HEK293 (cell line): ENCODE results near the gene GRID2.

Experiments
- CTCF ChIA-PET: fragments of 350-600 bp; formaldehyde crosslinking; extraction: SDS; loops from one replicate; lab custom pipeline; 2021; ENCODE audit warnings: antibody characterized with exemption; lab: Yijun Ruan, JAX
- POLR2A ChIA-PET: fragments of 300-600 bp; formaldehyde crosslinking; extraction: SDS; loops from one replicate; lab custom pipeline; 2020; ENCODE audit warnings: antibody characterized with exemption, inconsistent platforms; lab: Yijun Ruan, JAX
- H3K27ac ChIP-seq: fragments of 200-500 bp; sonication (Bioruptor generic); 2 replicates; pipeline ENCODE4 v1.5.1; 2014; ENCODE audit warnings: low read depth, low read length, control low read depth, inconsistent platforms; ENCODE audit errors: extremely low read depth
- H3K36me3 ChIP-seq, 2 experiments: fragments of 200-500 bp in 1 of 2; sonication (Bioruptor generic) in 1 of 2; 1 replicate in 1 of 2; 2 replicates in 1 of 2; pipeline ENCODE4 v1.5.1; 2014 to 2017; ENCODE audit warnings: inconsistent platforms in 2 of 2, low read length in 2 of 2; ENCODE audit not compliant: control insufficient read depth in 2 of 2, insufficient read depth in 1 of 2
- H3K4me1 ChIP-seq: fragments of 200-500 bp; sonication (Bioruptor generic); 2 replicates; pipeline ENCODE4 v1.5.1; 2014; ENCODE audit warnings: mild to moderate bottlenecking, low read length, inconsistent platforms; ENCODE audit not compliant: control insufficient read depth, insufficient read depth
- H3K4me3 ChIP-seq: 2 replicates; pipeline ENCODE4 v1.5.1; 2011; ENCODE audit warnings: low read depth, mild to moderate bottlenecking, control low read depth, low read length, moderate library complexity
- H3K9me3 ChIP-seq: fragments of 200-500 bp; sonication (Bioruptor generic); 2 replicates; pipeline ENCODE4 v1.5.1; 2014; ENCODE audit warnings: low read depth, low read length, inconsistent platforms; ENCODE audit not compliant: control insufficient read depth, insufficient read depth
- GLI2 ChIP-seq: fragments of 450-650 bp; formaldehyde crosslinking; IDR thresholded peaks from 2 replicates; pipeline ENCODE4; 2017; ENCODE audit warnings: missing biosample characterization, missing genetic modification characterization, low read depth, borderline replicate concordance
- HOXA7 ChIP-seq: sonication (generic); formaldehyde crosslinking; IDR thresholded peaks from 2 replicates; pipeline ENCODE4 v1.8.1; 2022; ENCODE audit warnings: missing genetic modification reagents, borderline replicate concordance
- HOXD13 ChIP-seq: sonication (generic); formaldehyde crosslinking; IDR thresholded peaks from 2 replicates; pipeline ENCODE4 v1.8.0; 2022; ENCODE audit warnings: missing genetic modification reagents, borderline replicate concordance
- OVOL3 ChIP-seq: fragments of 450-650 bp; formaldehyde crosslinking; IDR thresholded peaks from 2 replicates; pipeline ENCODE4 v1.5.1; 2016; ENCODE audit warnings: missing biosample characterization, missing genetic modification characterization
- SCRT1 ChIP-seq: fragments of 450-650 bp; formaldehyde crosslinking; IDR thresholded peaks from 2 replicates; pipeline ENCODE4 v1.5.1; 2016; ENCODE audit warnings: missing biosample characterization, missing genetic modification characterization, borderline replicate concordance
- SP7 ChIP-seq: fragments of 450-650 bp; formaldehyde crosslinking; IDR thresholded peaks from 2 replicates; pipeline ENCODE4 v1.5.1; 2016; ENCODE audit warnings: missing biosample characterization, missing genetic modification characterization
- ZBTB26 ChIP-seq: fragments of 450-650 bp; formaldehyde crosslinking; optimal IDR thresholded peaks from 2 replicates; pipeline ENCODE3; 2016; ENCODE audit warnings: missing biosample characterization, mild to moderate bottlenecking, missing genetic modification characterization
- ZEB2 ChIP-seq: fragments of 450-650 bp; formaldehyde crosslinking; IDR thresholded peaks from 2 replicates; pipeline ENCODE4 v1.5.1; 2016; ENCODE audit warnings: missing biosample characterization, missing genetic modification characterization
- ZFP37 ChIP-seq: fragments of 450-650 bp; formaldehyde crosslinking; IDR thresholded peaks from 2 replicates; pipeline ENCODE4 v1.5.1; 2016; ENCODE audit warnings: missing biosample characterization, missing genetic modification characterization
- ZNF10 ChIP-seq: fragments of 450-650 bp; formaldehyde crosslinking; IDR thresholded peaks from 2 replicates; pipeline ENCODE4 v1.5.1; 2017; ENCODE audit warnings: missing biosample characterization, missing genetic modification characterization
- ZNF133 ChIP-seq: fragments of 450-650 bp; formaldehyde crosslinking; IDR thresholded peaks from 2 replicates; pipeline ENCODE4 v1.5.1; 2016; ENCODE audit warnings: missing biosample characterization, missing genetic modification characterization
- ZNF140 ChIP-seq: fragments of 450-650 bp; formaldehyde crosslinking; IDR thresholded peaks from 2 replicates; pipeline ENCODE4 v1.5.1; 2016; ENCODE audit warnings: missing biosample characterization, missing genetic modification characterization
- ZNF146 ChIP-seq: fragments of 450-650 bp; formaldehyde crosslinking; IDR thresholded peaks from 2 replicates; pipeline ENCODE4 v1.5.1; 2016; ENCODE audit warnings: missing biosample characterization, missing genetic modification characterization
- ZNF302 ChIP-seq: fragments of 450-650 bp; formaldehyde crosslinking; IDR thresholded peaks from 2 replicates; pipeline ENCODE4 v1.5.1; 2016; ENCODE audit warnings: missing biosample characterization, missing genetic modification characterization, low read depth
- ZNF324 ChIP-seq: fragments of 450-650 bp; formaldehyde crosslinking; IDR thresholded peaks from 2 replicates; pipeline ENCODE4 v1.5.1; 2016; ENCODE audit warnings: missing biosample characterization, missing genetic modification characterization
- ZNF335 ChIP-seq: fragments of 450-650 bp; formaldehyde crosslinking; conservative IDR thresholded peaks from 2 replicates; pipeline ENCODE4 v1.5.1; 2016; ENCODE audit warnings: missing biosample characterization, missing genetic modification characterization
- ZNF350 ChIP-seq: fragments of 450-650 bp; formaldehyde crosslinking; IDR thresholded peaks from 2 replicates; pipeline ENCODE4 v1.5.0; 2017; ENCODE audit warnings: missing biosample characterization, mild to moderate bottlenecking, missing genetic modification characterization
- ZNF394 ChIP-seq: fragments of 450-650 bp; formaldehyde crosslinking; IDR thresholded peaks from 2 replicates; pipeline ENCODE4 v1.5.1; 2016; ENCODE audit warnings: missing biosample characterization, missing genetic modification characterization, mild to moderate bottlenecking, moderate library complexity, borderline replicate concordance
- ZNF423 ChIP-seq: fragments of 450-650 bp; formaldehyde crosslinking; IDR thresholded peaks from 2 replicates; pipeline ENCODE4 v1.5.1; 2016; ENCODE audit warnings: missing biosample characterization, missing genetic modification characterization
- ZNF510 ChIP-seq: fragments of 450-650 bp; formaldehyde crosslinking; IDR thresholded peaks from 2 replicates; pipeline ENCODE4 v1.5.1; 2018; ENCODE audit warnings: mild to moderate bottlenecking, missing genetic modification characterization, missing biosample characterization; ENCODE audit not compliant: insufficient replicate concordance
- ZNF621 ChIP-seq: fragments of 450-650 bp; formaldehyde crosslinking; IDR thresholded peaks from 2 replicates; pipeline ENCODE4 v1.5.1; 2017; ENCODE audit warnings: missing biosample characterization, missing genetic modification characterization
- ZNF670 ChIP-seq: fragments of 450-650 bp; formaldehyde crosslinking; IDR thresholded peaks from 2 replicates; pipeline ENCODE4 v1.5.1; 2016; ENCODE audit warnings: missing biosample characterization, missing genetic modification characterization, low read depth
- ZSCAN16 ChIP-seq: fragments of 450-650 bp; formaldehyde crosslinking; IDR thresholded peaks from 2 replicates; pipeline ENCODE4 v1.5.1; 2016; ENCODE audit warnings: missing biosample characterization, missing genetic modification characterization
- TF ChIP-seq, protein P1 (sequence below): fragments of 450-650 bp; formaldehyde crosslinking; IDR thresholded peaks from 2 replicates; pipeline ENCODE4 v1.5.1; 2016; ENCODE audit warnings: missing biosample characterization, missing genetic modification characterization
- TF ChIP-seq, protein P2 (sequence below): fragments of 450-650 bp; formaldehyde crosslinking; IDR thresholded peaks from 2 replicates; pipeline ENCODE4 v1.5.1; 2016; ENCODE audit warnings: missing biosample characterization, missing genetic modification characterization

The GRID2 gene

DNA sequence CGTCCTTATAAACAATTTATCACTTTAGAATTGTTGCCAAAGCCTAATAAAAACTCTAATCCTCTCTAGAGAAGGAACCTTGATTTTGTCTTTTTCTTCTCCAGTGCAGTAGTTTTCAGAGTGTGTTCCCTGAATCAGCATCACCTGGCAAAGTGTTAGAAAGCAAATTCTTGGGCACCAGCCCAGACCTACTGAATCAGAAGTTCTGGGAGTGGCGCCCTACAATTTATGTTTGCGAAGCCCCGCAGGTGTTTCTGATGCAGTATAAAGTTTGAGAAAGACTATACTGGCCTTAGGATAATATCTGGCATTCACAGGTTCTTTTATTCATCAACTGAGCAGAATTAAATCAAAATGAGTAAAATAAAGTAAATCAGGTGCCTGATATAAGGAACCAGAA lies 879.0 kb downstream of the GRID2 start:
- CTCF ChIA-PET: no interaction called here
- Histone ChIP-seq H3K4me1 (no peaks in the 10 kb centered on the region), H3K36me3 (no peaks in the 10 kb centered on the region)
- TF ChIP-seq ZNF423 (tag by site-specific recombination) (no peak), GLI2 (tag by site-specific recombination) (no peak), SCRT1 (tag by site-specific recombination) (no peak), ZNF302 (tag by site-specific recombination) (no peak)
- TF ChIP-seq, all 188 proteins: peak for 0
- POLR2A ChIA-PET: no interaction called here
- Histone ChIP-seq H3K4me3 (no peak overlapping the region), H3K27ac (no peak overlapping the region), H3K9me3 (no peaks in the 10 kb centered on the region)

- CTCF ChIA-PET: no interaction called here
- no peak overlapping the region for H3K27ac ChIP-seq
- TF ChIP-seq, protein P1, sequence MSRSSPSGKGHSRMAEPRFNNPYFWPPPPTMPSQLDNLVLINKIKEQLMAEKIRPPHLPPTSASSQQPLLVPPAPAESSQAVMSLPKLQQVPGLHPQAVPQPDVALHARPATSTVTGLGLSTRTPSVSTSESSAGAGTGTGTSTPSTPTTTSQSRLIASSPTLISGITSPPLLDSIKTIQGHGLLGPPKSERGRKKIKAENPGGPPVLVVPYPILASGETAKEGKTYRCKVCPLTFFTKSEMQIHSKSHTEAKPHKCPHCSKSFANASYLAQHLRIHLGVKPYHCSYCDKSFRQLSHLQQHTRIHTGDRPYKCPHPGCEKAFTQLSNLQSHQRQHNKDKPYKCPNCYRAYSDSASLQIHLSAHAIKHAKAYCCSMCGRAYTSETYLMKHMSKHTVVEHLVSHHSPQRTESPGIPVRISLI: no peak
- no peak for TF ChIP-seq ZNF510
- no peak for TF ChIP-seq ZFP37 (tag by site-specific recombination)
- TF ChIP-seq ZNF394 (tag by site-specific recombination): no peak
- no peak for TF ChIP-seq HOXA7 (CRISPR knock-in tag)
- TF ChIP-seq SP7 (tag by site-specific recombination): no peak
- TF ChIP-seq OVOL3: no peak
- TF ChIP-seq ZNF133 (tag by site-specific recombination): no peak
- no peak for TF ChIP-seq ZNF670
- TF ChIP-seq ZEB2: no peak
- TF ChIP-seq, all 188 proteins: peak for 0
- H3K36me3 ChIP-seq: no peaks in the 10 kb centered on the region
- no peaks in the 10 kb centered on the region for H3K4me1 ChIP-seq
- POLR2A ChIA-PET: interaction anchor here (0.7 kb wide), 1 partner anchor 194 kb away, joined by 6 read pairs; no protein-coding TSS in a partner anchor
- H3K4me3 ChIP-seq: no peak overlapping the region
- H3K9me3 ChIP-seq: no peaks in the 10 kb centered on the region
These were observed 879.8 kb downstream of the GRID2 start for GRCh38 chr4:93183576-93183975.

DNA sequence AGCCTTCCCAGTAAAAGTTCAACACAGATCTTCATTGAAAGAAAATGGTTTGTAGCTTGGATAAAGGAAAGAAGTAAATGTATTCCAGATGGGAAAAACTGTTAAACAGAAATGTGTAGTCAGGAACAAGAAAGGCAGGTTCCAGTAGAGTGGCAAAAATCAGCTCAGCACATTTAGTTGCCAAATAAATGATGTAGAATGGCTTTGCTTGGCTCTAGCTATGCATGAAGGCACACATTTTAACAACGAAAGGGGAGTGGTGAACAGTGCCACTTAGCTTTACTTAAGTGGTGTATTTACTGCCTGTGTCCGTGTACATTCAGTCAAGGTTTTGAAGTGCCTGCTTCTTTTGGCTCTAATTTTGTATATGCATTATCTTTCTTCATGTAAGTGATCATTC lies 880.3 kb downstream of the GRID2 start:
- CTCF ChIA-PET: no interaction called here
- POLR2A ChIA-PET: interaction anchor here (0.7 kb wide), 1 partner anchor 194 kb away, joined by 6 read pairs; no protein-coding TSS in a partner anchor

More for the DNA sequence above, 880.3 kb downstream of the GRID2 start:
- TF ChIP-seq ZNF510 (no peak), ZNF146 (tag by site-specific recombination) (no peak), ZNF350 (no peak), ZSCAN16 (no peak), ZBTB26 (tag by site-specific recombination) (no peak), ZFP37 (tag by site-specific recombination) (no peak), HOXD13 (CRISPR knock-in tag) (no peak), ZNF140 (no peak), ZNF621 (no peak), ZNF10 (no peak), GLI2 (tag by site-specific recombination) (no peak), ZNF324 (no peak), ZNF335 (tag by site-specific recombination) (no peak)
- TF ChIP-seq, protein P2, sequence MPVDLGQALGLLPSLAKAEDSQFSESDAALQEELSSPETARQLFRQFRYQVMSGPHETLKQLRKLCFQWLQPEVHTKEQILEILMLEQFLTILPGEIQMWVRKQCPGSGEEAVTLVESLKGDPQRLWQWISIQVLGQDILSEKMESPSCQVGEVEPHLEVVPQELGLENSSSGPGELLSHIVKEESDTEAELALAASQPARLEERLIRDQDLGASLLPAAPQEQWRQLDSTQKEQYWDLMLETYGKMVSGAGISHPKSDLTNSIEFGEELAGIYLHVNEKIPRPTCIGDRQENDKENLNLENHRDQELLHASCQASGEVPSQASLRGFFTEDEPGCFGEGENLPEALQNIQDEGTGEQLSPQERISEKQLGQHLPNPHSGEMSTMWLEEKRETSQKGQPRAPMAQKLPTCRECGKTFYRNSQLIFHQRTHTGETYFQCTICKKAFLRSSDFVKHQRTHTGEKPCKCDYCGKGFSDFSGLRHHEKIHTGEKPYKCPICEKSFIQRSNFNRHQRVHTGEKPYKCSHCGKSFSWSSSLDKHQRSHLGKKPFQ (tag by site-specific recombination): no peak
- TF ChIP-seq, all 188 proteins: peak for 0
- no peaks in the 10 kb centered on the region for H3K4me1 ChIP-seq
- no peak overlapping the region for H3K27ac ChIP-seq
- H3K4me3 ChIP-seq: no peak overlapping the region
- no peaks in the 10 kb centered on the region for H3K9me3 ChIP-seq
- H3K36me3 ChIP-seq: no peaks in the 10 kb centered on the region
